Esophagus squamous epithelium (tissue), 4 donors: ENCODE measurements around the gene ZFAND3.

Experiments
- CTCF ChIP-seq, 6 experiments: fragments of 450-650 bp in 4 of 6; fragments of 200-600 bp in 2 of 6; sonication (generic) in 2 of 6; IDR thresholded peaks; one replicate each; pipeline ENCODE4 v1.5.1; 2016 to 2019; ENCODE audit warnings: antibody characterized with exemption in 6 of 6, mild to moderate bottlenecking in 4 of 6, moderate library complexity in 4 of 6
- POLR2A ChIP-seq, 4 donors: fragments of 450-650 bp; IDR thresholded peaks; one replicate each; pipeline ENCODE4 v1.6.1; 2017; ENCODE audit warnings: antibody characterized with exemption in 4 of 4, mild to moderate bottlenecking in 4 of 4, moderate library complexity in 3 of 4

- TF ChIP-seq CTCF (IDR thresholded peaks at IDR 0.05) (no peak), POLR2A (IDR thresholded peaks at IDR 0.05) (no peak)
Observed at GRCh38 chr6:38177882-38178583, 358.5 kb downstream of the ZFAND3 start.
